ENCODE data around the gene TEDC1. TPM values are rescaled to one million over a fixed set of nuclear protein-coding genes. Genes with fewer than 3 reads are reported as not detected.

Gene TEDC1
- total RNA-seq, 4 donors from 2014 or later = 7.1 to 12.8 (median 7.6) TPM

DNA sequence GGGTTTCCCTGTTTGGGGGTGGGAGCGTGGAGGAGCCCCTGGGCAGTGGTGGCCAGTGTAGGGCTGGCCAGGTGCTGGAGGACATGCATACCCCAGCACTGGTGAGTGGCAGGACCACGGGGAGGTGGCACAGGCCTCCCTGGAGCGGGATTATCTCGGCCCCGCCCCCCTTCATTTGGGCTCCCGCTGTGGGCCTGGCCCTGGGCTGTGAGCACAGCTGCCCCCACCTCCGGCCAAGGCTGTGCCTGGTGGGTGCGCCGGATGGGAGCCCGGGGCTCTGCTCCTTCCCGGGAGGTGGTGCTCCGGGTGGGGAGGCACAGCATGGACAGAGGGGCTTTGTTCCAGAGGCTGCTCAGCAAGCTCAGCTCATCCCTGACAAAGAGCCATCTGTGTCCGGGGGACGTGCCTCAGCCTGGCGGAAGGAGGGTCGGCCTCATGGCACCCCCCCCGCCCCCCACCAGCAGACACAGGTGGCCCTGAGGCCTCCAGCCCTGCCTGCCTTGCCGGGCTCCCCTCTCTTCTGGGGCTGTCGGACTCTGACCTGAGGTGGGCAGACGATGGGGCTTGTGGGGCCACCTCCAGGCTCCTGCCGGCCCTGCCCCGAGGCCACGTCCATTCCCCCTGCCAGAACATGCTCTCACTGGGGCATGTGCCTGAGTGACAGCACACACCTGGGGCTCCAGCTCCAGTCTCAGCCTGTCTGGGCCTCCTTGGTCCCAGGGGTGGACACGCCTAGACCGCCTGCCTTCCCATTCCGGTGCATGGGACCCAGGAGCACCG is 8.4 kb downstream of the TEDC1 start:
- DNase-seq = no peak
- no peaks in the 10 kb centered on the region for H3K9me3 ChIP-seq
- intact Hi-C loops (cut with DNase I) = no loop called here
- WGBS, 2 donors = 45 to 73% methylated on average over 10 to 11 of the region's 27 CpGs
- peak overlapping the region in 1 of 4 donors; percentile 14 for H3K27ac ChIP-seq
- no peaks in the 10 kb centered on the region for H3K27me3 ChIP-seq
- TF ChIP-seq, protein P1, sequence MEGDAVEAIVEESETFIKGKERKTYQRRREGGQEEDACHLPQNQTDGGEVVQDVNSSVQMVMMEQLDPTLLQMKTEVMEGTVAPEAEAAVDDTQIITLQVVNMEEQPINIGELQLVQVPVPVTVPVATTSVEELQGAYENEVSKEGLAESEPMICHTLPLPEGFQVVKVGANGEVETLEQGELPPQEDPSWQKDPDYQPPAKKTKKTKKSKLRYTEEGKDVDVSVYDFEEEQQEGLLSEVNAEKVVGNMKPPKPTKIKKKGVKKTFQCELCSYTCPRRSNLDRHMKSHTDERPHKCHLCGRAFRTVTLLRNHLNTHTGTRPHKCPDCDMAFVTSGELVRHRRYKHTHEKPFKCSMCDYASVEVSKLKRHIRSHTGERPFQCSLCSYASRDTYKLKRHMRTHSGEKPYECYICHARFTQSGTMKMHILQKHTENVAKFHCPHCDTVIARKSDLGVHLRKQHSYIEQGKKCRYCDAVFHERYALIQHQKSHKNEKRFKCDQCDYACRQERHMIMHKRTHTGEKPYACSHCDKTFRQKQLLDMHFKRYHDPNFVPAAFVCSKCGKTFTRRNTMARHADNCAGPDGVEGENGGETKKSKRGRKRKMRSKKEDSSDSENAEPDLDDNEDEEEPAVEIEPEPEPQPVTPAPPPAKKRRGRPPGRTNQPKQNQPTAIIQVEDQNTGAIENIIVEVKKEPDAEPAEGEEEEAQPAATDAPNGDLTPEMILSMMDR (IDR thresholded peaks at IDR 0.05) = no peak
- no peak for TF ChIP-seq POLR2A (IDR thresholded peaks at IDR 0.05)
- H3K4me3 ChIP-seq = no peak overlapping the region
- peaks cover 0 to 22% (median 0%) of the 10 kb centered on the region in 3 donors for H3K4me1 ChIP-seq
- H3K36me3 ChIP-seq = peaks cover 0 to 12% (median 0%) of the 10 kb centered on the region in 3 donors

- Histone ChIP-seq H3K36me3 (peaks cover 0 to 12% (median 0%) of the 10 kb centered on the region in 3 donors), H3K4me1 (peaks cover 0 to 22% (median 0%) of the 10 kb centered on the region in 3 donors), H3K27ac (no peak overlapping the region), H3K4me3 (no peak overlapping the region), H3K27me3 (no peaks in the 10 kb centered on the region), H3K9me3 (no peaks in the 10 kb centered on the region)
- no peak for DNase-seq
- no peak for TF ChIP-seq POLR2A (IDR thresholded peaks at IDR 0.05)
- TF ChIP-seq, protein P1 (IDR thresholded peaks at IDR 0.05) = no peak
- 80 to 84% methylated on average over 5 to 14 of the region's 21 CpGs for WGBS, 2 donors
- intact Hi-C loops (cut with DNase I) = no loop called here
These were observed 9.1 kb downstream of the TEDC1 start for GRCh38 chr14:105500036-105500725.

GRCh38 chr14:105500726-105501101 is 9.7 kb downstream of the TEDC1 start:
- H3K36me3 ChIP-seq = peaks cover 0 to 12% (median 0%) of the 10 kb centered on the region in 3 donors
- 53 to 77% methylated on average over 8 to 9 of the region's 10 CpGs for WGBS, 2 donors
- H3K27ac ChIP-seq = no peak overlapping the region
- intact Hi-C loops (cut with DNase I) = no loop called here
- no peak overlapping the region for H3K4me3 ChIP-seq
- H3K27me3 ChIP-seq = no peaks in the 10 kb centered on the region
- no peak for DNase-seq
- no peaks in the 10 kb centered on the region for H3K9me3 ChIP-seq
- no peak for TF ChIP-seq POLR2A (IDR thresholded peaks at IDR 0.05)
- TF ChIP-seq, protein P1 (IDR thresholded peaks at IDR 0.05) = no peak
- H3K4me1 ChIP-seq = peaks cover 0 to 17% (median 0%) of the 10 kb centered on the region in 3 donors

GRCh38 chr14:105501504-105502291 is 10.7 kb downstream of the TEDC1 start:
- Histone ChIP-seq H3K4me3 (no peak overlapping the region), H3K27ac (no peak overlapping the region), H3K36me3 (peaks cover 0 to 12% (median 0%) of the 10 kb centered on the region in 3 donors), H3K4me1 (peaks cover 0 to 11% (median 0%) of the 10 kb centered on the region in 3 donors), H3K9me3 (no peaks in the 10 kb centered on the region), H3K27me3 (no peaks in the 10 kb centered on the region)
- TF ChIP-seq POLR2A (IDR thresholded peaks at IDR 0.05) = no peak
- TF ChIP-seq, protein P1 (IDR thresholded peaks at IDR 0.05) = no peak
- intact Hi-C loops (cut with DNase I) = no loop called here
- DNase-seq = no peak
- 80 to 83% methylated on average over 12 to 13 of the region's 13 CpGs for WGBS, 2 donors
